GM23248 (cell line): ENCODE data around the gene MORC1. TPM values are rescaled to one million over a fixed set of nuclear protein-coding genes. Genes with fewer than 3 reads are reported as not detected.
"Not testable (repeated sequence)": the region's sequence is repeated elsewhere in the genome, so short reads cannot be mapped to it uniquely, and the experiment has no call there.

Source experiments
- DNase-seq: peaks from one replicate; pipeline ENCODE4 v3.0.0-alpha.2; 2015
- H2AFZ ChIP-seq: fragments of 200-600 bp; sonication (generic); 2 replicates; pipeline ENCODE4 v1.6.1; 2016; ENCODE audit warnings: antibody characterized with exemption
- H3F3A ChIP-seq: fragments of 200-600 bp; sonication (generic); 2 replicates; pipeline ENCODE4 v1.6.1; 2016; ENCODE audit warnings: mild to moderate bottlenecking, antibody characterized with exemption, mixed run types; ENCODE audit not compliant: insufficient read depth
- H3K27ac ChIP-seq: fragments of 200-600 bp; sonication (generic); 2 replicates; pipeline ENCODE4 v1.5.1; 2016; ENCODE audit warnings: mild to moderate bottlenecking
- H3K27me3 ChIP-seq: fragments of 200-600 bp; sonication (generic); replicated peaks from 2 replicates; pipeline ENCODE4 v1.6.1; 2016; ENCODE audit warnings: mild to moderate bottlenecking; ENCODE audit not compliant: insufficient read depth
- H3K36me3 ChIP-seq: fragments of 200-600 bp; sonication (generic); 2 replicates; pipeline ENCODE4 v1.6.1; 2016; ENCODE audit warnings: low read depth, mild to moderate bottlenecking
- H3K4me1 ChIP-seq: fragments of 200-600 bp; sonication (generic); 2 replicates; pipeline ENCODE4 v1.6.1; 2016; ENCODE audit warnings: mild to moderate bottlenecking; ENCODE audit not compliant: insufficient read depth
- H3K4me2 ChIP-seq: fragments of 200-600 bp; sonication (generic); one replicate; pipeline ENCODE4 v1.6.1; 2016; ENCODE audit warnings: mild to moderate bottlenecking; ENCODE audit not compliant: unreplicated experiment
- H3K4me3 ChIP-seq: fragments of 200-600 bp; sonication (generic); 2 replicates; pipeline ENCODE4 v1.5.1; 2016; ENCODE audit warnings: mild to moderate bottlenecking
- H3K79me2 ChIP-seq: fragments of 200-600 bp; sonication (generic); 2 replicates; pipeline ENCODE4 v1.6.1; 2016; ENCODE audit warnings: mild to moderate bottlenecking; ENCODE audit not compliant: insufficient read depth
- H3K9ac ChIP-seq: fragments of 200-600 bp; sonication (generic); 2 replicates; pipeline ENCODE4 v1.6.1; 2016; ENCODE audit warnings: mild to moderate bottlenecking
- H3K9me2 ChIP-seq: fragments of 200-600 bp; sonication (generic); 2 replicates; pipeline ENCODE4 v1.6.1; 2016; ENCODE audit warnings: mixed run types, mild to moderate bottlenecking, moderate library complexity; ENCODE audit not compliant: insufficient read depth
- H3K9me3 ChIP-seq: fragments of 200-600 bp; sonication (generic); one replicate; pipeline ENCODE4 v1.6.1; 2017; ENCODE audit warnings: low read depth
- H4K20me1 ChIP-seq: fragments of 200-600 bp; sonication (generic); 2 replicates; pipeline ENCODE4 v1.6.0; 2016; ENCODE audit not compliant: insufficient read depth
- EZH2 ChIP-seq: fragments of 200-600 bp; sonication (generic); IDR thresholded peaks from 2 replicates; pipeline ENCODE4 v1.6.1; 2018; ENCODE audit warnings: antibody characterized with exemption, mild to moderate bottlenecking; ENCODE audit not compliant: insufficient read depth, poor library complexity, severe bottlenecking
- EZH2phosphoT487 ChIP-seq: fragments of 200-600 bp; sonication (generic); IDR thresholded peaks from 2 replicates; pipeline ENCODE4 v1.6.1; 2018; ENCODE audit warnings: antibody characterized with exemption, moderate library complexity, mild to moderate bottlenecking, low read depth; ENCODE audit not compliant: insufficient read depth
- WGBS, 2 experiments: methylation state at CpG; one replicate each; pipeline ENCODE4 v1.1.6; 2015 to 2017; ENCODE audit warnings: low lambda C conversion rate in 2 of 2, low coverage in 1 of 2; ENCODE audit errors: missing lambda C conversion rate in 2 of 2; 5-methylcytosine and 5-hydroxymethylcytosine counted together
- in situ Hi-C: fragments of 300-500 bp; cut with MboI; formaldehyde crosslinking; loops from 2 replicates; pipeline ENCODE4 v1.15.0; 2020
- polyA plus RNA-seq: library from polyadenylated mRNA; unstranded; fragments of >200 nt; fragmentation: Nextera tagmentation; extraction: Ambion mirVana; gene quantifications from 2 replicates; pipeline ENCODE4 v1.2.1, GENCODE V29; 2016
- total RNA-seq: library from RNA; depleted of rRNA; stranded (reverse); fragments of >200 nt; shearing (Covaris generic); gene quantifications from 2 replicates; pipeline ENCODE4 v1.2.3, GENCODE V29; 2014

Gene MORC1
- total and polyA plus RNA-seq, 2 experiments from 2014 or later, result not detected

DNA sequence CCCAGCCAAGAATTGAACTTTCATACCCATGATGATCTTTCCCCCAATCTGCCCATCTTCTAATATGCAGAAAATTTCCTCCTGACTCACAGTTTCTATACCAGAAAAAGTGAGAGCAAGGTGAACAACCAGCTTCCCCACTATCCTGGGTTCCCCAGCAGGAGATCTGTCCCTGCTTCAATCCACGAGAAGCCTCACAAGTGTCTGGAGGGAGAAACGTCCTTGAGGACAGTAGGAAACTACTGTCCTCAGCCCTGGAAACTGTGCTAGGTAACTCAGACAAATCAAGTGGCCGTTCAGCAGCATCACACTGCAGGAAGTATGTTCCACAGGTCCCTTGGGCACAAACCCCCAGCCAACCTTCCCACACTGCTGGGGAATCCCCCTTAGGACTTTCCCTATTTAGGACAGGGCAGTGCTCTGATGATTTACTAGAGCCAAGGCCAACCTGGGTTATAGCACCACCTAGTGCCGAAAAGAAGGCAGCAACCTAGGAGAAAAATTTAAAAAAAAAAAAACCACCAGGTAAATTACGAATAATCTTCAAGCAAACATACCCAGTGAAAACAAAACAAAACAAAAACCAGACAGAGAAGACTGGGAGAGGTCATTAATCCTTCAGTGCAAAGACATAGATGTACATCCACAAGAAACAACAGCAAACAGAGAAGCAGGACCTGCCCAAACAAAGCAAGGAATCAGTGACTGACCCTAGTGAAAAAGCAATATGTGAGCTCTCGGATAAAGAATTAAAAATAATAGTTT, 36.0 kb downstream of the MORC1 start:
- Histone ChIP-seq H3K79me2 (no peaks in the 10 kb centered on the region), H3K36me3 (no peaks in the 10 kb centered on the region), H3K9ac (no peak overlapping the region), H3K9me2 (no peaks in the 10 kb centered on the region), H3K4me3 (no peak overlapping the region), H3K27me3 (no peaks in the 10 kb centered on the region), H3F3A (no peaks in the 10 kb centered on the region), H3K27ac (no peak overlapping the region), H4K20me1 (no peaks in the 10 kb centered on the region), H3K4me1 (no peaks in the 10 kb centered on the region), H3K4me2 (no peak overlapping the region), H2AFZ (no peak overlapping the region), H3K9me3 (no peaks in the 10 kb centered on the region)
- peak; percentile 51 for DNase-seq
- 18 to 30% methylated on average over 6 of the region's 6 CpGs for WGBS, 2 experiments
- TF ChIP-seq EZH2, result no peak
- TF ChIP-seq EZH2phosphoT487, result no peak
- in situ Hi-C loops, result no loop called here

DNA sequence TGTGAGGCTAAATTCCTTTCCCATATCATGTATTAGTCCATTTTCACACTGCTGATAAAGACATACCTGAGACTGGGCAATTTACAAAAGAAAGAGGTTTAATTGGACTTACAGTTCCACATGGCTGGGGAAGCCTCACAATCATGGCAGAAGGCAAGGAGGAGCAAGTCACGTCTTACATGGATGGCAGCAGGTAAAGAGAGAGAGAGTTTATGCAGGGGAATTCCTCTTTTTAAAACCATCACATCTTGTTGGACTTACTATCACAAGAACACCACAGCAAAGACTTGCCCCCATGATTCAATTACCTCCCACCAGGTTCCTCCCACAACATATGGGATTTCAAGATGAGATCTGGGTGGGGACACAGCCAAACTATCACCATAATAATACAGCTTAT, 37.8 kb downstream of the MORC1 start:
- H3K4me3 ChIP-seq, H3K36me3 ChIP-seq, H2AFZ ChIP-seq, H3K79me2 ChIP-seq, H3F3A ChIP-seq, H3K9ac ChIP-seq, H3K27me3 ChIP-seq, H3K4me1 ChIP-seq, H3K27ac ChIP-seq, H3K9me2 ChIP-seq, H4K20me1 ChIP-seq, DNase-seq, H3K4me2 ChIP-seq, H3K9me3 ChIP-seq, in situ Hi-C loops: not testable (repeated sequence)
- WGBS, 2 experiments, result 5 to 13% methylated on average over 1 of the region's 1 CpG

DNA sequence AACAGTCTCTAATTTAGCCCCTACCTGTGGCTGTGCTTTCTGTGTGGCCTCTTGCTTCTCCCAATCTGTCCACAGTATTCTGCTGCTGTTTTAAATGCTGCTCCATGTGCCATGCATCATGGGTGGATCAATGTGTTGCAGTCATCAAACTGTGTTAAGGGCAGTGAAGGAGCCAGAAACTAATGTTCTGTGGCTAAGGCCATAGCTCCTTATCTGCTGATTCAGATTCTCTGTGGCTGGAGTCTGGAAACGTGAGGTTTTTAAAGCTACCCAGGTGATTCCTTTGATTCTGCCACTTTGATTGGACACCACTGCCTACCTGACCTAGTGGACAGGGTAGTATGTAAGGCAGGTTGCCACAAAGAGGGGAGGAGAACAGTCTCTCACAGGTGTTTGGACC, 44.8 kb downstream of the MORC1 start:
- Histone ChIP-seq H3K27ac (no peak overlapping the region), H3K4me1 (no peaks in the 10 kb centered on the region), H3K9ac (no peak overlapping the region), H4K20me1 (no peaks in the 10 kb centered on the region), H3K36me3 (no peaks in the 10 kb centered on the region), H3F3A (no peaks in the 10 kb centered on the region), H3K27me3 (no peaks in the 10 kb centered on the region), H3K4me3 (no peak overlapping the region), H3K9me2 (no peaks in the 10 kb centered on the region), H3K79me2 (no peaks in the 10 kb centered on the region), H3K4me2 (no peak overlapping the region), H2AFZ (no peak overlapping the region), H3K9me3 (no peaks in the 10 kb centered on the region)
- 0 to 7% methylated on average over 1 of the region's 1 CpG for WGBS, 2 experiments
- TF ChIP-seq EZH2, result no peak
- TF ChIP-seq EZH2phosphoT487, result no peak
- in situ Hi-C loops, result no loop called here
- DNase-seq, result no peak

DNA sequence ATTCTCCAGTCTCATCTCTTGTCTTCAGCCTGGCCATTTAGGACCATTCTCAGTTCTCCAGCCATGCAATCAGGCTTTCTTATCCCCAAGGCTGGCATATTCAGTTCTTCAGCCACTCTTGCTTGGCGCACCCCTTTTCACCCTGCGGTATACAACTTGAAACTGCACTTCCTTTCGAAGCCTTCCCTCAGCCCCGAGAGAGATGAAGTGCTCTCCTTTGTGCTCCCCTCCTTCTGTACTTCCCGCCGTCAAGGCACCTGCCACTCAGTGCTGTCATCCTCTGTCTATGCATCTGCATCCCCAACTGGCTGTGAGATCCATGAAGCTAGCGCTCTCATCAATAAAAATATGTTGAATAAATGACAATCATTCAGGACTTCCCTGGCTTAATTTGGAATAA, 45.7 kb downstream of the MORC1 start:
- Histone ChIP-seq H3K4me3 (no peak overlapping the region), H3K27ac (no peak overlapping the region), H3F3A (no peaks in the 10 kb centered on the region), H4K20me1 (no peaks in the 10 kb centered on the region), H3K4me2 (no peak overlapping the region), H2AFZ (no peak overlapping the region), H3K79me2 (no peaks in the 10 kb centered on the region), H3K4me1 (no peaks in the 10 kb centered on the region), H3K9me3 (no peaks in the 10 kb centered on the region), H3K36me3 (no peaks in the 10 kb centered on the region), H3K9ac (no peak overlapping the region), H3K9me2 (no peaks in the 10 kb centered on the region), H3K27me3 (no peaks in the 10 kb centered on the region)
- WGBS, 2 experiments, result 26 to 34% methylated on average over 7 of the region's 7 CpGs
- no peak for DNase-seq
- in situ Hi-C loops, result no loop called here
- TF ChIP-seq EZH2, result no peak
